ENCODE data around the gene MMEL1.
A peak's percentile ranks its signal among the peaks of the same experiment; 100 is the strongest.

MMEL1 gene

DNA sequence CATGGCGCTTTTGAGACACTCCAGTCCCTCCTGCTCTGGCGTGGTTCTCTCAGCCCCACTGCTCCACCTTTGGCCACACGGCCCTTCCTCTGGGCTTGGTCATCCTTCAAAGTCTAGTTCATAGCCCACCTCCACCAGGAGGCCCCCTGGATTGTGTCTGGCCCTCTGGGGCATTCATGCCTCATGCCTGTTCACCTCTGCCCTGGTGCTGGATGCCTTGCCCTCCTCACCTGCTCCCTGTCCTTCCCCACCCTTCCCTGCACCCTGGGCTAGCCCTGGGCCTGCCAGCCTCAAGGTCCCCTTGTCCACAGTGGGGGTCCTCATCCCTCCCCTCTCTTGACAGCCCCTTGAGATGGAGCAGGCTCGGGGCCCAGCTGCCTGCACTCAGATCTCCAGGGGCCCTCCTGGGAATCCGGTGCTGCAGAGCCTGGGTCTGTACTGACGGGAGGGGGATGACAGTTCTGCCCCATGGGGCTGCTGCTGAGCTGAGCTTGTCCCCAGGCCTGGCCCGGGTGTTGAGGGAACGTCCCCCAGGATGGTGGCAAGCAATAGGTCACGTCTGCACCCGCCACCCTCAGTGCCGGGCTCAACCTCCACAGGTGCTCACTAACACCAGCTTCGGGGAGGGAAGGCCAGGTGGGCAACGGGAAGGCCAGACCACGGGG lies 27.8 kb downstream of the MMEL1 start:
- no peak for DNase-seq (ENCODE audit: low spot score)

DNA sequence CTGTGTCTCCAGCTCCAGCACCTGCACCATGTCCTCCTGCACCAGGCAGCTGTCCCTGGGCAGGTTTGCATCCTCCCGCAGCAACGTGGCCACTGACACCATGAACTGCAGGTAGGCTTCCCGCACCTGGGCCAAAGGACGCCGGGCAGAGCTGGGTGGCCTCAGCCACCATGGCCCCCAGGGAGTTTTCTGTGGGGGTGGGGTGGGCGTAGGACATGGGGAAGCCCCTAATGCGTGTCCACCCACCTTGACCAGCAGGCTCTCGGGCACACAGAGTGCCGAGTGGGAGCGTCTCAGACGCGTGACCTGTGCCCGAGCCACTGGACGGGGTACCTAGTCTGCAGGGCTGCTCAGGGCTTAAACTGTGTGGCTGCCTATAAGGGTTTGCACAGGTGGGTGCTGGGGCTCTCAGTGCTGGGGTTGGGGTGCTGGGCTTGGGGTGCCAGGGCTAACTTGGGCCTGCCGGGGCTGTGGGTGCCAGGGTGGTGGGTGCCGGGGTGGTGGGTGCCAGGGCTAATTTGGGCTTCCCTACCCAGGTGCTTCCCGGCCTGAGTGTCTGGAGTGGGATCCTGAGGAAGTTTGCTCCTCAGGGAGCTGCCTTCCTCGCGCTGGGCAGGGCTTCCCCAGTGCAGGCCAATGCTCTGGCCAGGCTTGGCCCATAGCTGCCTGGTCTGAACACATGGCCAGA lies 28.5 kb downstream of the MMEL1 start:
- DNase-seq (ENCODE audit: low spot score) = no peak

DNA sequence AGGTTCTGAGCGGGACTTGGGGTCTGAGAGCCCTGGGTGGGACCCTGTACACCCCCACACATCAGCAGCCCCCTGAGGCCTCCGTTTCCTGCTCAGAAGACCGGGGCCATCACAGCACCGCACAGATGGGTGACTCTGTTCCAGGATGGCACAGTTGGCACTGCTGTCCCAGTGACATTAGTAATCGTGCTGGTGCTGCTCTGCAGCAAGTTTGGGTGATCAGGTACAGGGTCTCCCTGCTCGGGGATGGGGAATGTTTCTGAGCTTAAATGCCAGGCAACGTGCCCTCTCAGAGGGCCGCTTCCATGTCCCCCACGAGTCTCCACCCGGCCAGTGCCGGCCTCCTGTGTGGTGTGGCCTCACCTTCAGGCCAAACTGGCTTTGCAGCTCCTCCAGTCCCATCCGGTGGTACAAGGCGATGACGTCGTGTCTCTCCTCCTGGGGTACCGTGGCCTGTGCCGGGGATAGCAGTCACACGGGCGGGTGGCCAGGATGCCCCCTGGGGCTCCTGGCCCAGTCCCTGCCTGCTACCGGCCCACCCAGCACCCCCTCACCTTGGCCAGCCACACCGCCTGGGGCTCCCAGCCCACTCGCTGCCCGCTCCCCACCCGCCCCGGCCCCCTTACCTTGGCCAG lies 29.2 kb downstream of the MMEL1 start:
- DNase-seq (ENCODE audit: low spot score) = no peak

DNA sequence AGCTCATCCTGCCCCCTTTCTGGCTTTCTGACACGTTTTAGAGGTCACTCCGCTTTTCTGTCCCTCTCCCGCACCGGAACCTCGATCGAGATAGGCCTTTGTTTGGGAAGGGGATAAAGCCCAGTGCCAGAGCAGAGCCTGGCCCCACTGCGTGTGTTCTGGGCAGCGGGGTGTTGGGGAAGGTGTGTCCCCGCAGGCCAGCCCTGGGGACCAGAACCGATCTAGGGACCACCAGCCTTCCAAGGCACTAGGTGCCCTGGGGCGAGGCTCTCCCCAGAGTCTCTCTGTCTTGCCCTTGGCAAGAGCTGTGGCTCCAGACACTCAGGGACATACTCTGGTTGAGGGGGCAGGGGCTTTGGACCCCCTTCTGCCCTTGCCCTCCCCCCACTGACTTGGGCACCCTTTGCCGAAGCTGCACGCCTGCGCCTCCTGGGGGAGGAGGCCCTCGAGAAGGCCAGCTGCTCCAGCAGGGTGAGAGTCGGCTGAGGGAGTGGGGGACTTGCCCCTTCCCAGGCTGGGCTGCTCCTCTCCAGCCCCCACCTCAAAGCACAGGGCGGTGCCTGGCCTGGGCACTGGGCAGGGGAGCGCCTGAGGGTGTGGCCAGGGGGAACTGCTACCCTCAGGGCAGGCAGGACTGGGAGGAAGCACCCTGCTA lies 29.8 kb downstream of the MMEL1 start:
- no peak for DNase-seq (ENCODE audit: low spot score)

DNA sequence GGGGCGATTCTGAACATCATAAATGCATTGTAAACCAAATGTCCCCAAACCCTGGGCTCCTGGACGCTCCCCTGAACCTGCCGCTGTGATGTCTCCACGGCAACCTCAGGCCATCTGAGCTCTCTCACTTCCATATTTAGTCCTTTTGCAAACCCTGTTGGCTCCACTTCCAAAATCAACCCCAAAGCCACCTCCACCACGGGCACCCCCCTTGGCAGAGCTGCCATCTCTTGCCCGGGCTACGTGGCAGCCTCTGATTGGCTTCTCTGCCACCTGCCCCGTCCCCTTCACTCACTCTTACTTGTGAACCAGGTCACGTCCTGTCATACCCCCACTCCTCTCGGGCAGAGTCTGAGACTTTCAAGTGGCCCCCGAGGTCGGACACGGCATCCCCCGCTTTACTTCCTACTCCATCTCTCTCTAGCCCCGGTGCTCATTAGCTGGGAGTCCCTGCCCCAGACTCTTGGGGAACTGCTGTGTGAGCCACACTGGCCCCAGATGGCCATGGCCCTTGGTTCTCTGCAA lies 30.4 kb downstream of the MMEL1 start:
- no peak for DNase-seq (ENCODE audit: low spot score)

DNA sequence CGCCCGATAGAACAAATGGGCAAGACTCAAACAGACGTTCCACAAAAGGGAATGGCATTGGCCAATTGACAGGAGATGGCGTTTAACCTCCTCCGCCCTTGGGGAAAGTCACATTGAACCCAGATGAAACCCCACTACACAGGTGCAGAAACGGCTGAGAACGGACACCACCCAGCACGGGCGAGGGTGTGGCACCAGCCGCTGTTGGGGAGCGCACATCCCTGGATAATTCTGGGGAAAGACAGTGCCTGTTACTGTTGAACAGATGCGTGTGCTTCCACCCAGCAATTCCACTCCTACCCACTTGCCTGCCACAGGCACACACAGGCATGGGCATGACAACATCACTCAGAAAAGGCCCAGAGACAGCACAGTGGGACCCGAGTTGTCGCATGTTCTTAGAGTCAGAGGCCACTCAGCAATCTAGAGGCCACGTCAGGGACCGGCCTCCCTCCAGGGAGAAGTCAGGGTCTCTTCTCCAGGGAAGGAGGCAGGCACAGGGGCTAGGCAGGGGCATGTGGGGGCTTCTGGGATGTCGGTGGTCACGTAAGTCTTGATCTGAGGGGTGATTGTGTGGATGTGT lies 31.0 kb downstream of the MMEL1 start:
- no peak for DNase-seq (ENCODE audit: low spot score)

DNA sequence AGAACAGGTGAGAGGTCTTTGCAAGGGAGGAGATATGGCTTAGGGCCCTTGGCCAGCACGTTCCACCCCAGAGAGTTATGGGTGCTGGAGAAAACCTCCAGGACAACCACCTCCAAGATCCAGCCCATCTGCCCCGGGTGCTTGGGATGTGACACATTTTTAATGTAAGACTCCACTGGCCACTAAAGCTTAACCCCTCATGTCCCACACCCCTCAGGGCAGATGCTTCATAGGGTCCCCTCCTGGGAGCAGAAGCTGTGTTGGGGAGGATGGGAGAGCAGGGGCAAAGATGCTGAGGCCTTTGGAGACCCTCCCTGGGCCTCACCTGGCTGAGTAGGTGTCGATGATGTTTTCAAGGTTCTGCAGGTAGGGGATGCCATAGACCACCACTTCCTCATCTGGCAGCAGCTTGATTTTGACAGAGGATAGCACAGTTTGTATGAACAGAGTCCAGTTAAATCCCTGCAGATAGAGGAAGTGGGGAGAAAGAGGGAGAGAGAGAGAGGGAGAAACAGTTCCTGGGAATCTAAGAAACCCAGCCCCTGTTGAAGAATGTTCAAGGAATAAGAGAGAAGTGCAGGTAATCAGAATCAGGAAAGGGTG lies 34.4 kb downstream of the MMEL1 start:
- DNase-seq (ENCODE audit: low spot score) = peak; percentile 0

DNA sequence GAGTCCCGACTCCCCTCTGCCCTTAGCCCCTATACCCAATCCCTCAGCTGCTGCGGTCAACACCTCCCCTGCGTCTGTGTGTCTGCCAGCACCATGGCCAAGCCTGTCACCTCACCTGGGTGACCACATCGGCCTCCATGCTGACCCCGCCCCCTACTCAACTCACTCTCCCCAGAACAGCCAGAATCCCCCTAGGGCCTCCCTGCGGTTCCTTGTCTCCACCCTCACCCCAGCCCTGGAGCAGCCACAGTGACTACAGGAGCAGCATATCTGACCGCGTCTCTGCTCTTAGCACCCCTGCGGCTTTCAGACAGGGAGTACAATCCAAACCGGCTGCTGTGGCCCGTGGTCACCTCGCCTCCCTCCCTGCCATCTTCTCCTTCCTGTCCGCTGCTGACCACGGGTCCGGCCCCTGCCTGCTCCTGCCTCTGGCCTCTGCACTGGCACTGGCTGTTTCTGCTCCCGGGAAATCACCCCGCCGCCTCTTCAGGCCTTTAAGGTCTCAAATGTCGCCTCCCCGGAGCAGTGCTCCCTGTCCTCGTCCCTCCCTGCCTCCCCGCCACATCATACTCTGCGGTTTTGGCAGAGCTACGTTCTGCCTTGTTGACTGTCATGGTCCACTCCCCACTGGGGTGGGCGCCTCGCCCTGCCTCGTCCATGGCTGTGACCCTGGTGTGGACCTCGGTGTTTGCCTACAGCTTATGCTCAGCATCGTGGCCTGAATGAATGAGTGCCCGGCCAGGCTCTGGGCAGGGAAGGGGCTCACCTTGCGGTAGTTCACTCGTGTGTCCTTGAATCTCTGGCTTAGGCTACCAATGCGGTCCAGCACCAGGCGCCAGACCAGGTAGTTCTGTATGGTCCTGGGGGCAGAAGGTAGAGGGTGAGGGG lies 35.1 kb downstream of the MMEL1 start:
- DNase-seq (ENCODE audit: low spot score) = no peak

DNA sequence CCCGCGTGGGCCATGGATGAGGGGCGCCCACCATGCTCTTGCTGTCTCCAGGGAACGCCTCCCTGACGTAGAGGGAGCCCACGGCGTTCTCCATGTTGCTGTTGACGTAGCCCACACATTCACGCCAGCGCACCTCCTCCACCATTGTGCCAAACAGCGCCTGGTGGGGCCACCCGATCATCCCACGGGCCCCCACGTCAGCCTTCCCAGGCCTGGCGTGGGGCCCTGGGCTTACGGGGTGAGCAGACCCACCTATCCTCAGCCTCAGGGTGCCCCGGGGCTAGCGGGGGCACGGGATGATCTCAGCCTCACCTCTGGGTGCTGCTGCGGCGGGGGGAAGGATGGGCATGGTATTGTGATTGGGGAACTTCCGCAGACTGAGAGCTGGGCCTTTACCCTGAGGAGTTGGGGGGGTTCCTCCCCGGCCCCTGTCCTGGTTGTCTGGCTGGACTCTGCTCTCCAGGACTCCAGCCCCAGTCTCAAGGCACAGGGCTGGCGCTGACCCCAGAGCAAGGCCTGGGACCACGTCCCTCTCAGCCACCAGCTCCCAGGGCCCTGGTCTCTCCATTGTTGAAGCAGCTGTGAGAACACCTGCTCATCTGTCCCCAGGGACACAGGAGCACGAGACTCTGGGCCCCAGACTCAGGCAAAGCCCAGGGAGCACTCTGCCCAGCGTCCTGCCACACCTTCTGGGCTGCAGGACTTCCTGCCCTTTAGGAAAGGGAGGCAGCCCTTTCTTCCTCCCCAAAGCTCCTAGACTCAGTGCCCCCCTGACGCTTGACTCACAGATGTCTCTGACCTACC lies 36.1 kb downstream of the MMEL1 start:
- no peak for DNase-seq (ENCODE audit: low spot score)

DNA sequence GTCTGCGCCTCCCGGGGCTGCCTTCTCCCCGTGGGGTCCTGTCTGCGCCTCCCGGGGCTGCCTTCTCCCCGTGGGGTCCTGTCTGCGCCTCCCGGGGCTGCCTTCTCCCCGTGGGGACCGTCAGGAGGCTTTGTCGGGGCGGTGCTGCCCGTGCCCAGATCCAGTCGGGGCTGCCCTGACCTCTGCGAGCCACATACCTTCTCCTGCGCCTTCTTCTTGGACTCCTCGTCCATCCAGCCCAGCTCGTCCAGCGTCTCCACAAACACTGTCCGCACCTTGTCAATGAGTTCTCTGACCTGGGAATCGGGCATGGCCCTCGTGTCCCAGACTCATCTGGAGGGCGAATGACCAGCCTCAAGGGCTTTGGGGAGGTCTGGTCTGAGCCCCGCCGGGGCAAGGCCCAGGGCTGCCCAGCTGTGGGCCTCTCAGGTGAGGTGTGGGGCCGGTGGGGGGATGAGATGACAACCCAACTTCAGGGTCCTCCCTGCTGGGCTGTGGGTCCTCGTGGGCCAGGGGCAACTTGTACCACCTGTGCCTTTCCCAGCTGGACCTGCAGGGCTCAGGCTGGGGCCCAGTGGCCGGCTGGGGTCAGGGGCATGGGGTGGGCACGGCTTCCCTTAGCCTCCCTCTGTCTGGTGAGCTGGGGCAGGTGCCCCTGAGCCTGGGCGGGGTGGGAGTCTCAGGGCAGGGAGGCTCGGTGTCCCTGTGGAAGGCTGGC lies 36.8 kb downstream of the MMEL1 start:
- DNase-seq (ENCODE audit: low spot score) = no peak

DNA sequence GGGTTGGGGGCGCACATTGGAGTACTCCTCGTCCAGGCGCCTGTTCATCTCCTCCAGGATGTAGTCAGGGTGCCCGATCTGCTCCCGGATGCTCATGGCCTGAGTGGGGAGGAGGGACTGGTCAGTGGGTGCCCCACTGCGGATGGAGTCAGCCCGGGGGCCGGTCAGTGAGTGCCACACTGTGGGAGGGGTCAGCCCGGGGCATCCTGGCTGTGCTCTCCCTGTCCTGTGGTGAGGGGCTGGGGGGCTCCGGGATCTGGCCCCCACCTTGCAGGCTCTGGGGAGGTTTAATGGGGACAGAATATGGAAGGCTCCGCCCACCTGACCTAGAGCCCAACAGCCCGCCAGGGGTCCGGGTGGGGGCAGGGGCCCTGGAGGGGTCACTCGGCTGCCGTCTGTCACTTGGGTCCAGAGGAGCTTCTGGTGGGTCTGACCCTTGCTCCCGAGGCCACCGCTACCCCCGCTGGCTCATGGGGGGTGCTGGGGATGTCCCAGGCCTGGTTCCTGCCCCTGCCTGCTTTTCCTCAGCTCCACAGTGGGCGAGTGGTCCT lies 37.5 kb downstream of the MMEL1 start:
- no peak for DNase-seq (ENCODE audit: low spot score)

DNA sequence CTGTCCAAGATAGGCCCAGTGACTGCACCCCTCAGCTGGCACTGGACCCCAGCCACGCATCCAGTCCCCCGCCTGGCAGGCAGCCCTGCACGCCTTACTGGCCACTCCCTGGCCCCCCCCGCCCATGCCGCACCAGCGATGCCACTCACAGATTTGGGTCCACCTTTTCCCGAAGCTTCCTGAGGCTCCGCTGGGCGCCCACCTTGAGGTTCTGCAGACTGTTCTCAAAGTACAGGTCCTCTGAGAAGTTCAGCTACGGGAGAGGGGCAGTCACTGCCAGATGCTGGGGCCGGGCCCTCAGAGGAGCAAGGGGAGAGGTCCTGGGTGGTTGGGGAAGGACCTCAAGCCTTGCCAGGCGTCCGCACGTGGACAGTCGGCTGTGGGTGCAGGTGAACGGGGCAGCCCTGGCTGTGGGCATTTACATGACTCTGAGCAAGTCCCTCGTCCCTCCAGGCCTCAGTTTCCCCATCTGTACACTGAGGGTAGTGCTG lies 38.1 kb downstream of the MMEL1 start:
- no peak for DNase-seq (ENCODE audit: low spot score)

DNA sequence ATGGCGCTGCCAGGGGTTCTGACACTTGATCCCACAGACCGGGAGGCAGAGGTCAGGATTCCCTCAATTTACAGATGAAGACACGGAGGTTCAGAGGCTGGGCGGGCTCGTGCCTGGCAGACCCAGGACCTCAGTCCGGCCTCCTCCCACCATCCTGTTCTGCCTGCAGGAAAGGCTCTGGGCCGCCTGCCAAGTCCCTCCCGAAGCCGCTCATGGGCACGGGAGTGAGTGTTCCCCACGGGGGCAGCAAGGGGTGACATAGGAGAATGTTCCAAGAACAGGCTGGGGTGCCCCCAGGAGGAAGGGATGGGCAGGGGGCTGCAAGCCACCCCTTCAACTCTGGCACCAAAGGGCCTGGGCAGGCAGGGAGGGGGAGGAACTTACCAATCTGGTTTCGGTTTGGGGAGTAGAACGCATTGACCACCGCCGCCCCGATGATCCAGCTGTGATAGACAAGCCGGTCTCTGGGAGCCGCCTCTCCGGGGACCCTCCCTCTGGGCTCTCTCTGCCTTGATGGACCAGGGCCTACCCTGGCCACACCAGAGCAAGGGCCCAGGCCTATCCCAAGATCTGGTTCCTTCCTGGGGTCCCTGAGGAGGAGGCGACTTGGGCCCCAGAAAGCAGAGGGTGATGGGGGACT lies 38.7 kb downstream of the MMEL1 start:
- DNase-seq (ENCODE audit: low spot score) = no peak

DNA sequence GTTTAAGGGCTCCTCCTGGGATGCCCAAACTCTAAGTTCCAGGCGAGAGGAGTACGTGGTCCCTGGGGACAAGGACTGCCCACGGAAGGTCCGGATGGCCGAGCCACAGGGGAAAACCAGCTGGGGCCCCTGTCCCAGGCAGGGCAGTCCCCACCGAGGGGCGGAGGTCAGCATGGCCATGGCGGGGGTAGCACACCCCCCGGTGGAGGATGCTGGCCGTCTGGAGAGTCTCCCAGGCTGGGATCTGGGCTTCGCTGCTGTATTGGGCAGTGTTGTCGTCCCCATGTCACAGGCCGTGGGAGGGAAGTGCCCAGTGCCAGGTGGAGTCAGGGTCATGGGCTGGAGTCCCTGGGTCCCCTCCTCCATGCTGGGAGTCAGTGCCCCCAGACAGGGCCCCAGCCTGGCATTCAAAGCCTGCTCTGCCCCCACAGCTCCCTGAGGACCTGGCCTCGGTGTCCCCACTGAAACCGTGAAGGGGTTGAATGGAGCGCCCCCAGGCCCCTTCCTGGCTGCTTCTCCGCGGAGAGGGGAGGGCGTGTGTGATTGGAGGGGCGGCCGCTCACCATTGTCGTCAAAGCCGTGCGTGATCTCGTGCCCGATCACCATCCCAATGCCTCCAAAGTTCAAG lies 39.5 kb downstream of the MMEL1 start:
- no peak for DNase-seq (ENCODE audit: low spot score)

DNA sequence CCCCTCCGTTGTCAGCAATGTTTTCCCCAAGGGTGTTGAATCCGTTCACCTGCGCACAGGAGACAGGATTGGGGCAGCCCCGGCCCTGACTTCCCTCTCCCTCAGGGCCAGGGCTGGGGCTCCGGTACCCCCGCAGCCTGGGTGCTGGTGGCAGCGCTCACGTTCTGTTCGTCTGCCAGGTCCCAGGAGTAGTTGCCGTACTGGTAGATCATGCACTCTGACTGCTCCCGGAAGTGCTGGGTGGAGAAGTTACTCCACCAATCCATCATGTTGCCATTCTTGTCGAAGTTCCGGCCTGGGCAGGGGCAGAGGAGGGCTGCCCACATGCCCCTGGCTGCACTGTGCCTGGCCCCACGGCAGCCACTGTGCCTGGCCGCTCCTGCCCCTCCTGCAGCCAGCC lies 40.1 kb downstream of the MMEL1 start:
- DNase-seq (ENCODE audit: low spot score) = no peak

DNA sequence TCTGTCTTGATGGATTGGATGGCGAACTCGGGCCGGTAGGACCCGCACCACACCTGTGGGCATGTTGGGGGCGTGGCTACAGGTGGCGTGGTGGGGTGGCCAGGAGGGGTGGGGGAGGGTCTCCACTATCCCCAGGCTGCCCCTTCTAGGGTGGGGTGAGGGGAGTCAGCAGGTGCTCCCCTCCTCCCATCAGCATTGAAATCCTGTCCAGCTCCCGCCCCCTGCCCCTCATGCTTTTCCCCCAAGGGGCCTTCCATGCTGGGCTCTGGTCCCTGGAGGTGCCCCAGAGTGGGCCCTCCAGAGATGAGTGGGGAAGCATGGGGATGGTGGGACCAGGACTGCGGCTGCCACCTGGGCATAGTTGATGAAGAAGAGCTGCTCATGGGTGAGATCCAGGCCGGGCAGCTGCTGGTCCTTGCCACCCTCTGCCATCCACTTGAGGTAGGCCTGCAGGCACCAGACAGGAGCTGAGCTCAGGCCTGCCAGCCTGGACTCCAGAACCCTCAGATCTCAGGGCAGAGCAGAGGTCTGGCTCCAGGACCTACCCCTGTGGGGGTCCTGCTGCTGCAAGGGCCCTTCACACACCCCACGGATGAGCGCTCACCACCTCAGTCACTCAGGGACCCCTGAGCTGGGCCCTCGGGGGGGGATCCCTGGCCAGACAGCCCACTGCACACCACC lies 41.1 kb downstream of the MMEL1 start:
- no peak for DNase-seq (ENCODE audit: low spot score)

DNA sequence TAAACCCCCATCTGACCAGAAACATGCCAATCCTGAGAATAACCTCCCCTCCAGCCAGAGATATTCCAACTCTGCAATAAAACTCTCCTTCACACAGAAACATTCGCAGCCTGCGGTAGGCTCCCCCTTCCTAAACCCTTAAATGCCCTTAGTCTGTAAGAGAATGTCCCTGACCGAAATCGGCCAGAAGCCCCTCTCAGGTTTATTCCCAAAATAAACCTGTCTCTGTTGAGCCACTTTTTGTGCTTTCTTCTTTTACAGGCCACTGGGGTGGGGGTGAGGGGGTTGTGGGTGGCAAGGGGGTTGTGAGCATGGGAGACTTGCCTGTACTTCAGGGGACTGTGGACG lies 41.6 kb downstream of the MMEL1 start:
- no peak for DNase-seq (ENCODE audit: low spot score)

Measured in Ammon's horn (tissue), 1 donor.